HEK293 (cell line): ENCODE data around the gene NBPF3.

Source experiments
- ELK4 ChIP-seq: IDR thresholded peaks from 2 replicates; pipeline ENCODE4 v1.6.1; 2011; ENCODE audit warnings: mild to moderate bottlenecking, low read depth, low read length, borderline replicate concordance
- KLF17 ChIP-seq: fragments of 450-650 bp; formaldehyde crosslinking; IDR thresholded peaks from 2 replicates; pipeline ENCODE4 v1.5.1; 2016; ENCODE audit warnings: missing biosample characterization, missing genetic modification characterization
- REST ChIP-seq: fragments of 450-650 bp; formaldehyde crosslinking; IDR thresholded peaks from 2 replicates; pipeline ENCODE4 v1.5.1; 2016; ENCODE audit warnings: missing biosample characterization, missing genetic modification characterization
- SALL2 ChIP-seq: fragments of 450-650 bp; formaldehyde crosslinking; IDR thresholded peaks from 2 replicates; pipeline ENCODE4 v1.5.0; 2017; ENCODE audit warnings: missing biosample characterization, mild to moderate bottlenecking, missing genetic modification characterization, borderline replicate concordance
- ZFP37 ChIP-seq: fragments of 450-650 bp; formaldehyde crosslinking; IDR thresholded peaks from 2 replicates; pipeline ENCODE4 v1.5.1; 2016; ENCODE audit warnings: missing biosample characterization, missing genetic modification characterization
- ZNF146 ChIP-seq: fragments of 450-650 bp; formaldehyde crosslinking; IDR thresholded peaks from 2 replicates; pipeline ENCODE4 v1.5.1; 2016; ENCODE audit warnings: missing biosample characterization, missing genetic modification characterization
- ZNF274 ChIP-seq, 2 experiments: fragments of 200-500 bp in 1 of 2; fragments of 450-650 bp in 1 of 2; sonication (Bioruptor generic) in 1 of 2; formaldehyde crosslinking in 1 of 2; IDR thresholded peaks; 2 replicates each; pipeline versions ENCODE4 v1.5.1 to v1.6.1; 2014 to 2016; ENCODE audit warnings: borderline replicate concordance in 1 of 2, inconsistent platforms in 1 of 2, low read length in 1 of 2, missing biosample characterization in 1 of 2, missing genetic modification characterization in 1 of 2
- ZSCAN23 ChIP-seq: fragments of 450-650 bp; formaldehyde crosslinking; IDR thresholded peaks from 2 replicates; pipeline ENCODE4 v1.5.1; 2016; ENCODE audit warnings: missing biosample characterization, missing genetic modification characterization
- TF ChIP-seq, protein P1 (sequence below): fragments of 450-650 bp; formaldehyde crosslinking; IDR thresholded peaks from 2 replicates; pipeline ENCODE4 v1.5.1; 2016; ENCODE audit warnings: missing biosample characterization, missing genetic modification characterization

- TF ChIP-seq ZNF274 (IDR thresholded peaks at IDR 0.05; ENCODE audit: low read length) (no peak), ZNF274 (tag by site-specific recombination; IDR thresholded peaks at IDR 0.05; ENCODE audit: borderline replicate concordance) (no peak), KLF17 (tag by site-specific recombination) (no peak), SALL2 (tag by site-specific recombination) (no peak), REST (no peak), ELK4 (no peak), ZFP37 (tag by site-specific recombination) (no peak), ZNF146 (tag by site-specific recombination) (no peak), ZSCAN23 (tag by site-specific recombination) (no peak)
- TF ChIP-seq, protein P1, sequence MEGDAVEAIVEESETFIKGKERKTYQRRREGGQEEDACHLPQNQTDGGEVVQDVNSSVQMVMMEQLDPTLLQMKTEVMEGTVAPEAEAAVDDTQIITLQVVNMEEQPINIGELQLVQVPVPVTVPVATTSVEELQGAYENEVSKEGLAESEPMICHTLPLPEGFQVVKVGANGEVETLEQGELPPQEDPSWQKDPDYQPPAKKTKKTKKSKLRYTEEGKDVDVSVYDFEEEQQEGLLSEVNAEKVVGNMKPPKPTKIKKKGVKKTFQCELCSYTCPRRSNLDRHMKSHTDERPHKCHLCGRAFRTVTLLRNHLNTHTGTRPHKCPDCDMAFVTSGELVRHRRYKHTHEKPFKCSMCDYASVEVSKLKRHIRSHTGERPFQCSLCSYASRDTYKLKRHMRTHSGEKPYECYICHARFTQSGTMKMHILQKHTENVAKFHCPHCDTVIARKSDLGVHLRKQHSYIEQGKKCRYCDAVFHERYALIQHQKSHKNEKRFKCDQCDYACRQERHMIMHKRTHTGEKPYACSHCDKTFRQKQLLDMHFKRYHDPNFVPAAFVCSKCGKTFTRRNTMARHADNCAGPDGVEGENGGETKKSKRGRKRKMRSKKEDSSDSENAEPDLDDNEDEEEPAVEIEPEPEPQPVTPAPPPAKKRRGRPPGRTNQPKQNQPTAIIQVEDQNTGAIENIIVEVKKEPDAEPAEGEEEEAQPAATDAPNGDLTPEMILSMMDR (tag by site-specific recombination), result no peak
Observed at GRCh38 chr1:21447311-21447710, 7.4 kb downstream of the NBPF3 start.
